Measurements from ENCODE around the gene DUSP28. TPM values are rescaled to one million over a fixed set of nuclear protein-coding genes. Genes with fewer than 3 reads are reported as not detected.
A peak's percentile ranks its signal among the peaks of the same experiment; 100 is the strongest.

Gene DUSP28
- total RNA-seq, 1 donor from 2014 or later, result 8.6 TPM

DNA sequence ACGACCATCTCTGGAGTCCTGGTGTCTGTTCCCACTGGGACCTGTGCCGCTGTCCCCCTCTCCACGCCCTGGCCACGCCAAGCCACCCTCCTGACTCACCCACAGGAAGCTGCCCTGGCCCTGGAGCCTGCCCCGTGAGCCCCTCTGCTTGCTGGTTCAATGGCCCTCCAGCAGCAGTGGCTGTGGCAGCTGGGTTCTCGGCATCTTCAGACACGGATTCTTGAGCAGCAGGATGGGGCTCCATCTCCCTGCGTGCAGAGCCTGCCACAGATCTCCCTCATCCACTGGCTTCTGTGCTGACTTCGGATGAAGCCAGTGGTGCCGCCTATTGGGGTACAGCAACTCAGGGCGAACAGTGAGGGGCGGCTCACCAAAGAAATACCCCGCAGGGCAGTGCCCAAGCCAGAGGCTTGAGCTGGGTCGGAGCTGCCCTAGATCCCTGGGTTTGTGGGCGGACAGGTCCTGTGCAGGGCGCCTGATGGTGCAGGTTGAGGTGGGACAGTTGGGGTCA is 40.3 kb downstream of the DUSP28 start:
- H3K27me3 Mint-ChIP-seq (ENCODE audit: insufficient read depth), result no peaks in the 10 kb centered on the region
- no peak overlapping the region for H3K27ac Mint-ChIP-seq
- no peak overlapping the region for H3K4me3 Mint-ChIP-seq
- H3K9me3 Mint-ChIP-seq, result no peaks in the 10 kb centered on the region
- intact Hi-C loops (cut with micrococcal nuclease), result no loop called here
- no peak for DNase-seq (ENCODE audit: low spot score)
- peaks cover 4% of the 10 kb centered on the region for H3K36me3 Mint-ChIP-seq (ENCODE audit: low read depth)
- no peaks in the 10 kb centered on the region for H3K4me1 Mint-ChIP-seq (ENCODE audit: low read depth)

DNA sequence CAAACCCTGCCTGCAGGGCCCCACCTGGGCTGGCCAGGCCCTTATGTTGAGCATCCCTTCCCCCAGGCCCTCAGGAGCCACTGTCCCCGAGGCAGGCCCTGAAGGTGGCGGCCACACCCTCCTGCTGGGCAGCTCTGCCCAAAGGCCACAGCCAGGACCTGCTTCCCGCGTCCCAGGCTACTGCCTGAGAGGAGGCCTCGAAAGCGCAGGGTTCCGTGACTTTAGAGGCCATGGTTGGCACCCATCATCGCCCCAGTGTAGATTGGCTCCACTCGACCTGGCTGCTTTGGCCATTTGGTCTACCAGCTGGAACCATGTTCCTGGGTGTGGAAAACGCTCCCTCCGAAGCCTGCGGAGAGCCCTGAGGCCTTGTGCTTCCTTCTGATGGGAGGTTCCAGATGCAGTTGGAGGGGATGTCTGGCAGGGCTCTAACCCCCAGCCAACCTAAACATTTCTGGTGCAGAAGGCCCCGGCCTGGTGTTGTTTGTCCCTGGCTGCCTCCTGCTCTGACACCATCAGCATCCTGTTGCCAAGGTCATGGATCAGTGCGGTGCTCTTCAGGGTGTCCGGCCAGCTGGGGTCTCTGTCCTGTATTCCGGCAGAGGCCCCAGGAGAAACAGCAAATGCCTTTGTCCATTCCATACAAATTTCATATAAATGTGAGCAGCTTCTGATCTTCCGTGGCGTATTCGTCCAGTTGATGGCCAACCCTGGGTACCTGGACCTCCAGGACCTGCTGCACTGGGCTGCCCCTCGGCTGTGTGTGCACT is 41.1 kb downstream of the DUSP28 start:
- peaks cover 4% of the 10 kb centered on the region for H3K36me3 Mint-ChIP-seq (ENCODE audit: low read depth)
- no peak overlapping the region for H3K27ac Mint-ChIP-seq
- H3K4me3 Mint-ChIP-seq, result no peak overlapping the region
- no peaks in the 10 kb centered on the region for H3K27me3 Mint-ChIP-seq (ENCODE audit: insufficient read depth)
- intact Hi-C loops (cut with micrococcal nuclease), result no loop called here
- H3K4me1 Mint-ChIP-seq (ENCODE audit: low read depth), result no peaks in the 10 kb centered on the region
- DNase-seq (ENCODE audit: low spot score), result no peak
- no peaks in the 10 kb centered on the region for H3K9me3 Mint-ChIP-seq

DNA sequence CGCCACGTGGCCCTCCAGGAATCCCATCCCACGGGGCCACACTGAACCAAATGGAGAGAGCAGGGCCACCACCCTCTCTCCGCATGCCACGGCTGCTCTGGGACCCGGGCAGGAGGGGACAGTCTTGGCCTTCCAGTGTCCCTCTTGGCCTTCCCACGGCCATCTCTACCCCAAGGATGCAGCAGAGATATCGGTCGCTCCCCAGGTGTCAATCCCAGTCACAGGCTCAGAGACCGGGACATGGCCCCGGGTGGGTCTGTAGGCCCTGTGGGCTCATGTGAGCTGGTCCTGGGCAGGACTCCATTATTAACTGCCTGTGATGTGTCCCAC is 41.6 kb downstream of the DUSP28 start:
- no peak overlapping the region for H3K27ac Mint-ChIP-seq
- H3K9me3 Mint-ChIP-seq, result no peaks in the 10 kb centered on the region
- intact Hi-C loops (cut with micrococcal nuclease), result no loop called here
- no peak for DNase-seq (ENCODE audit: low spot score)
- H3K4me1 Mint-ChIP-seq (ENCODE audit: low read depth), result no peaks in the 10 kb centered on the region
- no peak overlapping the region for H3K4me3 Mint-ChIP-seq
- H3K36me3 Mint-ChIP-seq (ENCODE audit: low read depth), result peaks cover 4% of the 10 kb centered on the region
- no peaks in the 10 kb centered on the region for H3K27me3 Mint-ChIP-seq (ENCODE audit: insufficient read depth)

DNA sequence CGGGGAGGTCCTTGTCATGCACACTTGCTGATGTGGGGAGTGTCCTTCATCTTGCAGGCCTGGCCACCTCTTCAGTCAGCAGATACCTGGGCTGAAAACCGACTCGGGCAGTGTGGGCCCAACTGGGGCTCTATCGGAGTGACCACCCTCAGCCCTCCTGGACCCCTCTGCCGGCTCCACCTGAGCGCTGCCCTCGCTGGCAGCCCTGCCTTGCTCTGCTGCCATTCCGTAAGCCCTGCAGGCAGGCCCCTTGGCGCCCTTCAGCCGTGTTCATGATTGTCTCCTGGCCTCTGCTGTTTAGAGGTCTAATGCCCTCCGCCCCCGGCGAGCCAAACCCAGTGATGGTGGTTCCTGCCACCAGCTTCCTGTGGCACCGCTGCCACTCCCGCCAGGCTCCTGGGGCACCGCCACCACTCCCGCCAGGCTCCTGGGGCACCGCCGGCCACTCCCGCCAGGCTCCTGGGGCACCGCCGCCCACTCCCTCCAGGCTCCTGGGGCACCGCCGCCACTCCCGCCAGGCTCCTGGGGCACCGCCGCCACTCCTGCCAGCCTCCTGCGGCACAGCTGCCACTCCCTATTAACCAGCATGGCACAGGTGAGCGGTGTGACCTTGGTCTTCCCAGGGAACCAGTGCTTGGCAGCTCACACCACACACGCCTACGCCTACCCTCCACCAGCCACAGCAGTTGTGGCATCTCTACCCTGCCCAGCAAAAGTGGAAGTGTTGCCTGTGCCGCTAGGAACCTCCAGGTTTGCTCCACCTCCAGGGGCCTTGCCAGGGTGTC is 42.3 kb downstream of the DUSP28 start:
- no peak overlapping the region for H3K27ac Mint-ChIP-seq
- H3K4me3 Mint-ChIP-seq, result no peak overlapping the region
- no peaks in the 10 kb centered on the region for H3K4me1 Mint-ChIP-seq (ENCODE audit: low read depth)
- H3K36me3 Mint-ChIP-seq (ENCODE audit: low read depth), result peaks cover 4% of the 10 kb centered on the region
- intact Hi-C loops (cut with micrococcal nuclease), result no loop called here
- DNase-seq (ENCODE audit: low spot score), result no peak
- no peaks in the 10 kb centered on the region for H3K27me3 Mint-ChIP-seq (ENCODE audit: insufficient read depth)
- H3K9me3 Mint-ChIP-seq, result no peaks in the 10 kb centered on the region

DNA sequence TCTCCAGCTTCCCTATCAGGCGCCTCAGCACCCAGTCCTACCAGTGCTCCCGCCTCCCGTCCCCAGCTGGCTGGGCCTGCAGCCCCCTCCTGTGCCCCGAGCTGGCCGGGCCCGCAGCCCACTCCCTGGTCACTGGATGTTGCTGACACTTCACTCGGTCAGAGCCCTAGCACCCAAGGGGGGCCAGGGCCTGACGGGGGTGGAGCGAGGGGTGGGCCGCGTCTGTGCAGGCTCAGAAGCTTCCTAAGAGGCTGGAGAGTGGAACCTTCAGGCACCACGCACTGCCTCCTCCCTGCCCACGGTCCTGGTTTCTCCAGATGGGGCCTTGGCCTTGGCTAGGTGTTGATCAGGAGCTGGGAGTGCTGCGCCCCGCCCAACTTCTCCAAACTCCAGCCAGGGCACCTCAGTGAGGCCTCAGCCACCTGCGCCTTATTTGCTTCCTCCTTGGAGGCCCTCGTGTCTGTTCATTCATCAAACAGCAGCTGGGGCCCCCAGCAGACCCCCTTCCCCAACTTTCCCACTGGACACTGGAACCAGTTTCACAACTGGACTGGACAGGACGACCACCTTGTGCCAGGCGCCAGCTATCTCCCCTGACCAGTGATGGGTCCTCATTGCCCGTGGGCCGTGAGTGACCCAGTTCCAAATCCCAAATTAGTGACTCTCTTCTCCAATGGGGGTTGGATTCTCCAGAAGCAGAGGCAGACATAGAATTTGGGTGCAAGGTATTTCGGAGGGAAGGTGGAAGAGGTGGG is 43.1 kb downstream of the DUSP28 start:
- Mint-ChIP-seq H3K9me3 (no peaks in the 10 kb centered on the region), H3K27me3 (ENCODE audit: insufficient read depth) (no peaks in the 10 kb centered on the region), H3K4me1 (ENCODE audit: low read depth) (no peaks in the 10 kb centered on the region), H3K4me3 (no peak overlapping the region), H3K27ac (no peak overlapping the region), H3K36me3 (ENCODE audit: low read depth) (peaks cover 4% of the 10 kb centered on the region)
- intact Hi-C loops (cut with micrococcal nuclease), result no loop called here
- no peak for DNase-seq (ENCODE audit: low spot score)

DNA sequence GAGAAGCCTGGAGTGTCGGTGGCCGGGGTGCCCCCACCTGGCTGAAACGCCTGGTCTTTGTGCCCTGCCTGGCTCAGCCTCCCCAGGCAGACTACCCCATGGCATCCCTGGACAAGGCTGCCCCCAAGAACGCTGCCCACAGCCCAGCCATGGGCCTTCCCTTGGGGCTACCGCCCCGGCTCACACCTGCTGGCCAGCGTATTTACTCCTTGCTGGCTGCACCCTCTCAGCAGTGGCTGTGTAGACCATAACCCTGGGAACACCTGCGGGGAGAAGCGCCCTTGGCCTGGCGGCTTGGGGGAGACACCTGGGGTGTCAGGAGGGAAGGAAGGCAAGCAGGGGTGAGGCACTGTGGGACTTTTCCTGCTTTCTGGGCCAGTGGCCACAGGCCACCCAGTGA is 43.7 kb downstream of the DUSP28 start:
- Mint-ChIP-seq H3K27me3 (ENCODE audit: insufficient read depth) (no peaks in the 10 kb centered on the region), H3K9me3 (no peaks in the 10 kb centered on the region), H3K27ac (no peak overlapping the region), H3K36me3 (ENCODE audit: low read depth) (peaks cover 4% of the 10 kb centered on the region), H3K4me1 (ENCODE audit: low read depth) (no peaks in the 10 kb centered on the region), H3K4me3 (no peak overlapping the region)
- DNase-seq (ENCODE audit: low spot score), result no peak
- intact Hi-C loops (cut with micrococcal nuclease), result no loop called here

DNA sequence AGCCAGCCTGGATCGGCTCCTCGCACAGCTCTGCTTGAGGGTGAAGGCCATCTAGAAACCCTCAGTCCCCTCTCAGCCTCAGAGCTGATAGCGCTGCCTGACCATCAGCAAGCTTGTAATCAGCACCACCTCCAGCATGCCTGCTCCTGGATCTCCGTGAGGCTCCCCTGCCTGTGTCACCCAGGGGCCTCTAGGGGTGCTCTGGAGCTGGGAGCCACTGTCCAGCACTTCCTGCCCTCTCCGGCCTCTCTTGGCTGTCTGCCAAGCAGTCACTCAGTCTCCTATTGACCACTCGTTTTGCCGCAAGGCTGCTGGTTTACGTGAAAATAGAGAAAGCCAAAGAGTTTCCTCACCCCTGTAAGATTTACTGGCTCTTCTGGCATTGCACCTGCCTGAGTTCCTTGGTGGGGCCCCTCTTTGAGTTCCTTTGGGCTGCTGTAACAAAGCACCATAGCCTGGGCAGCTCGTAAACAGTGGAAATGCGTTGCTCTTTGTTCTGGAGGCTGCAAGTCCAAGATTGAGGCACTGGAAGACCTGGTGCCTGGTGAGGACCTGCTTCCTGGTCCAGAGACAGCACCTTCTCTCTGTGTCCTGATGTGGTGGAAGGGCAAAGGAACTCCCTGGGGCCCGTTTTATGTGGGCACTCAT is 44.3 kb downstream of the DUSP28 start:
- Mint-ChIP-seq H3K9me3 (no peaks in the 10 kb centered on the region), H3K36me3 (ENCODE audit: low read depth) (peaks cover 7% of the 10 kb centered on the region), H3K4me3 (no peak overlapping the region), H3K27ac (peak overlapping the region; percentile 9), H3K27me3 (ENCODE audit: insufficient read depth) (no peaks in the 10 kb centered on the region), H3K4me1 (ENCODE audit: low read depth) (peaks cover 5% of the 10 kb centered on the region)
- DNase-seq (ENCODE audit: low spot score), result no peak
- intact Hi-C loops (cut with micrococcal nuclease), result no loop called here

DNA sequence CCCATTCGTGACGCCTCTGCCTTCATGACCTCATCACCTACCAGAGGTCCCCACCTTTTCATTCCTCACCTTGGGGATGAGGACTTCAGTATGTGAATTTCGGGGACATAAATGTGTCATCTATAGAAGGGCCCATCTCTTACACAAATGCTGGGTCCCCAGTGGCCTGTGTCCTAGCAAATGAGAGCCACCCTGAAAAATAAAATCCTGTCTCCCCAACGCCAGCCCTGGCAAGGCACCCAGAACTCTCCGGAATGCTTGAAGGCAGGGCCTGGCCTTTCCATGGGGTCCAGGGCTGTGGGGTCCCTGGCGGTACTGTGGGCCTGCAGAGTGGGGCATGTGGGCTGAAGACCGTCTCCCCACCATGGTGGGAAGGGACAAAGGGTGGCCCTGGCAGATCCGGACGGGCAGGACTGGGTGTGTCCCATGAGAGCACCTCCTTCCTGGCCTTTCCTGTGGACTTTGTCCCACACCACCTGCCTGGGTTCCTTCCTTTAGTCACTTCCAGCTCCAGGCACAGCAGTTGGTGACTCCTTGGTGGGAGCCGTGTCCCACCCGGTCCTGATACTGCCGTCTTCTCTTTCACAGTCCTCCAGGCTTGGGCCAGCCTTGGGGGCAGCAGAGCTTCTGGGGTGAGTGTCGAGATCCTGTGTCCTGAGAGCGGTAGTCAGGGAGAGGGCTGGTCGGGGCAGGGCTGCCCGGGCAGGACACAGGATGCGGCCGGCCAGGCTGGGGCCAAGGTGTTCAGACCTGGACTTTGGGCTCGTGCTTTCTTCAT is 45.0 kb downstream of the DUSP28 start:
- H3K4me3 Mint-ChIP-seq, result no peak overlapping the region
- peaks cover 3% of the 10 kb centered on the region for H3K36me3 Mint-ChIP-seq (ENCODE audit: low read depth)
- H3K4me1 Mint-ChIP-seq (ENCODE audit: low read depth), result peaks cover 8% of the 10 kb centered on the region
- H3K27me3 Mint-ChIP-seq (ENCODE audit: insufficient read depth), result no peaks in the 10 kb centered on the region
- DNase-seq (ENCODE audit: low spot score), result no peak
- H3K27ac Mint-ChIP-seq, result no peak overlapping the region
- no peaks in the 10 kb centered on the region for H3K9me3 Mint-ChIP-seq
- intact Hi-C loops (cut with micrococcal nuclease), result no loop called here

DNA sequence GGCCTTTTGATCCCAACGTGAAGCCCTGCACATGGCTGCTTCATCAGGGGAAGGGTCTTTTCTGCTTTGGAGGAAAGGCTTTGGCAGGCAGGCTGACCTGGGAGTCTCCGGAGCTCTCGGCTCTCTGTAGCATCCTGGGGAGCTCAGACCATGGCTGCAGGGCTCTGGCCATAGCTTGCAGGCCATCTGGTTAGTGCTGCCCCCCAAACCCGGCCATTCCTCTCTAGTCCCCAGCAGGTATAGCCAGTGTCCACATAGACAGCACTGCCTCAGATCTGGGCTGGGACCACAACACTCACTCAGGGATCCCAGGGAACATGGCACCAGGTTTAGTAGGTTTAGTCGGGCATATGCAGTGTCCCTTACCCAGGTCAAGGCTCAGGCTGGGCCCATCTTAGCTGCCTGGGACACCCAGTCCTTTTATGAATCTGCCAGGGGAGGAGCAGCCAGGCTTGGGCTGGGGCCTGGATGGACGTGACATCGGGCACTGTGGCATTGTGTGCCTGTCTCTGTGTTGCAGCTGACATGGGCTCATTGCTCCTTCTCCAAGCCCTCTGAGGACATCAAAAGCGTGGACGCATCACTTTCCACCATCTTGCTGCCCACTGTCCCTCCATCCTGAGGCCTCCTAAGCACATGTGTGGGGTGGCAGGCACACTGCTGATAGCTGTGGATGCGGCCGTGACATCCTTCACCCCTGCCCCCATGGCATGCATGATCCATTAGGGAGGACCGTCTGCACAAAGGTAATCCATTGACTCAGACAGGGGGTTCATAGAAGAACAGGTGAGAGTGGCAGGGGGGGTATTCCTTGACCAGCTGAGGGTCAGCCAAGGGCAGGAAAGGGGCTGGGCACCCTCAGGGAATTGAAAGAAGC is 45.9 kb downstream of the DUSP28 start:
- Mint-ChIP-seq H3K4me1 (ENCODE audit: low read depth) (peaks cover 8% of the 10 kb centered on the region), H3K27ac (no peak overlapping the region), H3K9me3 (no peaks in the 10 kb centered on the region), H3K36me3 (ENCODE audit: low read depth) (peaks cover 3% of the 10 kb centered on the region), H3K4me3 (no peak overlapping the region), H3K27me3 (ENCODE audit: insufficient read depth) (no peaks in the 10 kb centered on the region)
- intact Hi-C loops (cut with micrococcal nuclease), result no loop called here
- no peak for DNase-seq (ENCODE audit: low spot score)

DNA sequence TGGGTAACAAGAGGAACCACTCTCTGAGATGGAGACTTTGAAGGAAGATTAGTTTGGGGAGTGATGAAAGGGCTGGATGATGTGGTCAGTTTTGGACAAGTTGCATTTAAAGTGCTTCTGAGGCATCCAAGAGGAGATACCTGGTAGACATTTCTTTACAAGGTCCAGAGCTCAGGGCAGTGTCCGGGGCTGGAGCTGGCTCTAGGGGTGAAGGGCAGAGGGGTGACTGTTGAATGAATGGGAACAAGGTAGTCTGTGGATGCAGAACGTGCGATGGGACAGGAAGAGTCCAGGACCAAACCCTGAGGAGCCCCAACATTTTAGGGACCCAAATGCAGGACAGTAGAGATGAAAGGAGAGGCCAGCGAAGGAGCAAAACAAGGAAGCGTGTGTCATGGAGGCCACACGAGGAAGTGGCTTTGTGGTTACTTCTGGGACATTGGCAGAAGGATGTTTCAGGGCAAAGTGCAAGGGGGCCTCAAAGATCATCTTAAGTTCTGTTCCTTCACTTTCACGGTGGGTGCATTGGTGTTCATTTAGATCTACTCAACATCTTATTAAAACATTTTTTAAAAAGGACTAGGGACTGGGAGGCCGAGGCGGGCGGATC is 51.5 kb downstream of the DUSP28 start:
- Mint-ChIP-seq H3K9me3 (peaks cover 1% of the 10 kb centered on the region), H3K27ac (peak overlapping the region; percentile 62), H3K4me1 (ENCODE audit: low read depth) (peaks cover 19% of the 10 kb centered on the region), H3K36me3 (ENCODE audit: low read depth) (peaks cover 19% of the 10 kb centered on the region), H3K4me3 (peak overlapping the region; percentile 66), H3K27me3 (ENCODE audit: insufficient read depth) (no peaks in the 10 kb centered on the region)
- intact Hi-C loops (cut with micrococcal nuclease), result no loop called here
- DNase-seq (ENCODE audit: low spot score), result no peak

All from activated T-helper 1 cell treated with anti-CD3 and anti-CD28 coated beads, Interleukin-12 subunit alpha, Interleukin-12 subunit beta, Interleukin-2, Interleukin-4 antibody, amounts not matched to agents 30 ng/mL and 10 ng/mL and 1 ng/mL, durations not matched to agents 14 hours and 24 hours and 36 hours (primary cell).